IPS DF 4.7 (cell line): Measurements from ENCODE around the gene MCOLN2.
"Not testable (repeated sequence)": the region's sequence is repeated elsewhere in the genome, so short reads cannot be mapped to it uniquely, and the experiment has no call there.

Source experiments
- DNase-seq: peaks from one replicate; pipeline ENCODE4 v3.0.0-alpha.2; 2013; ENCODE audit warnings: low spot score; ENCODE audit errors: extremely low read depth

MCOLN2 gene

DNA sequence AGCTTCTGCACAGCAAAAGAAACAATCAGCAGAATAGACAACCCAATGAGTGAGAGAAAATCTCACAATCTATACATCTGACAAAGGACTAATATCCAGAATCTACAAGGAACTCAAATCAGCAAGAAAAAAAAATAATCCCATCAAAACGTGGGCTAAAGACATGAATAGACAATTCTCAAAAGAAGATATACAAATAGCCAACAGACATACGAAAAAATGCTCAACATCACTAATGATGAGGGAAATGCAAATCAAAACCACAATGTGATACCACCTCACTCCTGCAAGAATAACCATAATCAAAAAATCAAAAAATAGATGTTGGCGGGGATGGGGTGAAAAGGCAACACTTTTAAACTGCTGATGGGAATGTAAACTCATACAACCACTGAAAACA is 10.4 kb downstream of the MCOLN2 start:
- DNase-seq, result not testable (repeated sequence)

DNA sequence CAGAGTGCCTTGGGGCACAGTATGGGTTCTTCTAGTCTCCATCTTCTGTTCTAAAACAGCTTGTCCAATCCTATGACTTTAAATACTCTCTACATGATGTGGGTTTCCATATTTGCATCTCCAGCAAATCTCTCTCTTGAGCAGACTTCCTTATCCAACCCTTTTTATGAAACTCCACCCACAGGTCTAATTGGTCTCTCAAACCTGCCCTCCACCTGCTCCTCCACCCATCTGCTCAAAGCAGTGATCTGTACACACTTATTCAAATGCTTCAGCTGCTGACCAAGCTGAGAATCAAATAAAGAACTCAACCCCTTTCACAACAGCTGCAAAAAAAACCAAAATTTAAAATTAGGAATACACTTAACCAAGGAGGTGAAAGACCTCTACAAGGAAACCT is 11.5 kb downstream of the MCOLN2 start:
- DNase-seq, result no peak

- no peak for DNase-seq
Observed at GRCh38 chr1:84982395-84982794, 14.5 kb downstream of the MCOLN2 start.

DNA sequence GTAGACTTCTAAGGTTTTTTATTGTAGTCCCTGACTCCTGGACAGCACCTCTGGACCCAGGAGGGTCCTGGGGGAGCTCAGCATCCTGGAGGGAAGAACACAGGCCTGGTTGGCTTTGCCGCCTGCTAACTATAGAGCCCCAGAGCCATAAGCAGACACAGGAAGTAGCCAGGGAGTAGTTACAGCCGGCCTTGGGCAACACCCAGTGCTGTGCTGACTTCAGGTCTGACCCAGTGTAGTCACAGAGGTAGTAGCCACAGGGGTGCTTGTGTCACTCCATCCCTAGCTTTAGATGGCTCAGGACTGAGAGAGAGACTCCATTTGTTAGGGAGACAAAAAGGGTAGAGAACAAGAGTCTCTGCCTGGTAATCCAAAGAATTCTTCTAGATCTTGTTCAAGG is 21.9 kb downstream of the MCOLN2 start:
- no peak for DNase-seq

GRCh38 chr1:84973498-84974334 is 23.2 kb downstream of the MCOLN2 start:
- no peak for DNase-seq

DNA sequence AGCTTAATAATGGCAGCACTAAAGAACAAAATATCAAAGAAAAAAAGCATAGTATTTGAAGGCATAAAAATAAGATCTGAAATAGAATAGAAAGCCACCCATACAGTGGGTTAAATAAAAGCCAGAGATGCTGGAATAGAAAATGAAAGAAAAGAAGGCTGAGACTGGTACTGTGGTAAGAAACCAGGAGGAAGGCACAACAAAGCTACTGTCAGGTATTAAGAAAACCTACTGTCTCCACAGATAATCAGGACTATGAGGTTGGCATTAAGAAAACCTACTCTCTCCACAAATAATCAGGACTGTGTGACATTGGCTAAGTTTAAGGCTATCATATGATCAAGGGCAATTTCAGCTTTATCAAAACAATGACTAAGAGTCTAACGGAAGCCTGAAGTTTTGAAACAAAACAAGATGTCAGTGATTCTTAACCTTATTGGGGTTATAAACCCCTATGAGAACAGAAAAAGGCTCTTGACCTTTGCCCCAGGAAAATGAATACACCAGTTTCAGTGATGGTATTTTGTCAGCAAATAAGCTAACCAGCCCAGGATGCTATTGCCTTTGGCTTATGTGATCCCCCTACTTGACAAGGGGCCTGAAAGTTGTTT is 24.4 kb downstream of the MCOLN2 start:
- no peak for DNase-seq

DNA sequence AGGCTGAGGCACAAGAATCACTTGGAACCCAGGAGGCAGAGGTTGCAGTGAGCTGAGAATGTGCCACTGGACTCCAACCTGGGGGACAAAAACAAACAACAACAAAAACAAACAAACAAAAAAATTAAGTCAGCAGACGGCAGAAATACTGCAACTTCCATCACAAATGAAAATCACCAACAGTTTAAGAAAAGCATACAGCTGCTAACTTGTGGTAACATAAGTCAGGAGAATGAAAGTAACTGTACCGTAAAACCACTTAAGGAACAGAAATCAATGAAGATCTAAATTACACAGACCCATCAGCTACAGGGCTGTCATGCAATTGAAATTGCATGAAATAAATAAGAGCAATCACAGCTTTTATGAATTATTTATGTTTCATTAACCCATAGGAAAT is 25.0 kb downstream of the MCOLN2 start:
- no peak for DNase-seq

DNA sequence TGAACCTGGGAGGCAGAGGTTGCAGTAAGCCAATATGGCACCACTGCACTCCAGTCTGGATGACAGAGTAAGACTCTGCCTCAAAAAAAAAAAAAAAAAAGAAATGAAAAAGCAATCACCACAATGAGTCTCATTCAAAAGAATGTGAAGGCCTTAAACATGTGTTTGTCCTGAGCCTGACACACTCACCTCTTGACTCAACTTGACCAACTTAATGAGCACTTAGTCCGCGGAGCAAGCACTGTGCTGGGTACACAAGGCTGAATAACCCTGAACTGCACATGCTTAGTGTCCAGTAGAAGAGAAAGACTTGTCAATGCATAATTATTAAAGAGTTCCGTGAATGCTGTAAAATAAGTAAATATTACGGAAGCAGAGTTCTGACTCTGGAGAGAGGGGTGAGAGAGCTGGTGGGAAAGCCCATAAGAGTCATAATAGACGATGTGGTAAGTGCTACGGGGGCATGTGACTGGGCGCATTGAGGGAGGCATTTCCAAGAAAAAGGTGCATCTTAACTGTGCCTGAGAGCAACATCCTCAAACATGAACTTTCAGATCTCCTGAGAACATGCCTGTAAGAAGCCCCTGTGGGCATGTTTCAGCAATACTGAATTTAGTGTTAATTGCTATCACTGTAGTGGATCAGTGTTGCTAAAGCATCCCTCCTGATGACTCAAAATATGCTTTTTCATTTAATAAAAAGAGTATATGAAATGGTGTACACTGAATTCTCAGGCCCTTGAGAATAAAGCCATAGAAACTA is 27.2 kb downstream of the MCOLN2 start:
- no peak for DNase-seq

DNA sequence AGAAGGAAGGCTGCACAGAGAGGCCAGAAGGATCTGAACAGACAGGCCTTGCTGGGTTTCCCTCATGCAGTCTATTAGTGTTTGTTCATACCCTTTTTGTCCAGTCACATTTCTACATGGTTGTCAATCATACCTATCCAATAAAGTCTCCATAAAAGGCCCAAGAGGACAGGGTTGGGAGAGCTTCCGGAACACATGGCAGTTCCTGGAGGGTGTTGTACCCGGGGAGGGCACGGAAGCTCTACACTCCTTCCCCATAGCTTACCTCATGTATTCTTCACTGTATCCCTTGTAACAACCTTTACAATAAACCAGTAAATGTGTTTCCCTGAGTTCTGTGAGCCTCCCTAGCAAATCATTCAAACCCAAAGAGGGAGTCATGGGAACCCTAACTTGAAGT is 28.0 kb downstream of the MCOLN2 start:
- DNase-seq, result no peak

GRCh38 chr1:84968101-84968500 is 28.8 kb downstream of the MCOLN2 start:
- DNase-seq, result no peak

DNA sequence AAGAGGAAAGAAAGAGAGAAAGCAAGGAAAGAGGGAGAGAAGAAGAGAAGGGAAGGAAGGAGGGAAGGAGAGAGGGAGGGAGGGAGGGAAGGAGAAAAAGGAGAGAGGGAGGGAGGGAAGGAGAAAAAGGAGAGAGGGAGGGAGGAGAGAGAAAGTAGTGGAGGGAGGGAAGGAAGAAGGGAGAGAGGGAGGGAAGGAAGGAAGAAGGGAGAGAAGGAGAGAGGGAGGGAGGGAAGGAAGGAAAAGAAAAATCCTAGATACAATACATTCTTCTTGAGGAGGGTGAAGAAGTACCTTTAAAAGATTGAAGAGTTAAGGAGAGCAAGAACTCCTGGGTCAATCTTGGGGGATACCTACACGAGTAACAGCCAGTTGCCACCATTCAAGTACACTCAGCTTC is 29.2 kb downstream of the MCOLN2 start:
- DNase-seq, result no peak

DNA sequence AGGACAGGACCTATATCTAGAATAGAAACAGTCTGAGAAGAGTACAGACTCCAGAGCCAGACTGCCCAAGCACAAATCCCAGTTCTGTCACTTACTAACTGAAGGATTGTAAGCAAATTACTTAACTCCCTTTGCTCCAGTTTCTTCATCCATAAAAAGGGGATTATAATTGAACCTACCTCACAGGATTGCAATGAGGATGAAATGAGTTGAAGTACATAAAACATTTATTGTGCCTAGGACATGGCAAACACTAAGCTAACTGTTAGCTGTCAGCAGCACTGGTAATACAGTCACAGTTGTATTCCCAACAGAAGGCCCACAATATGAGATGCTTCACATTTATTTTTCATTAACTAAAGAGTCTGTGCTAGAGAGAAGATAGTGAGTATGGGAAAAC is 33.9 kb downstream of the MCOLN2 start:
- no peak for DNase-seq

- DNase-seq, result no peak
Observed at GRCh38 chr1:84961316-84961715, 35.6 kb downstream of the MCOLN2 start.

DNA sequence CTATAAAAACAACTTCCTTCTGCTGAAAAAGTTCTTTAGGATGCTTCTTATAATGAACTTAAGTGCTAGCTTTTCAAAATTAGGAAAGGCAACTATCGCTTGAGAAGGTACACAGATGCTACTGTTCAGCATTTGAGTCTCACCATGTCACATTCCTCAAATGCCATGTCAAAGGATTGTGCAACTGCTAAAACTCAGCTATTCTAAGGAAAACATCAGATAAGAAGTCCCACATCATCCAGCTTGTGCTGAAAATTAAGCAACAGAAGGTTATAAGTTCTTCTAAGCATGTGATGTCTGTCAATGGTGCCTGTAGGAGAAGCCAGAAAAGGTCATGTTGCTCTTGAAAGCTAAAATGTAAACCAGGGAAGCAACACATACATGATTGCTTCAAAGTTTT is 36.5 kb downstream of the MCOLN2 start:
- DNase-seq, result no peak

- DNase-seq, result no peak
Observed at GRCh38 chr1:84959294-84959693, 37.6 kb downstream of the MCOLN2 start.

DNA sequence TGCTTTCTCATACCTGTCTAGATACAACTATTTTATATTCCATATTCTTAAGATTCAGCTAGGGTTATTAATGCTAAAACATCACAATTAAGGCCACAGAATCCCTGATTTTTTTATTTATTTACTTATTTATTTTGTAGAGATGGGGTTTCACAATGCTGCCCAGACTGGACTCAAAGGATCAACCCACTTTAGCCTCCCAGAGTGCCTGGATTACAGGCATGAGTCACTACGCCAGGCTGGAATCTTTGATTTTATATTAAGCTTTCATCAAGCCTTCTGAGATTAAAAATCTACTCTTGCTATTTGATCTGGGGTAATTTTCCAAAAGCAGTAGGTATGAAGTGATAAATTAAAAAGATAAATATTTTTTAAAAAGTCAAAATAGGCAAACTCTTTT is 38.9 kb downstream of the MCOLN2 start:
- DNase-seq, result no peak

- no peak for DNase-seq
Observed at GRCh38 chr1:84956655-84957054, 40.3 kb downstream of the MCOLN2 start.

DNA sequence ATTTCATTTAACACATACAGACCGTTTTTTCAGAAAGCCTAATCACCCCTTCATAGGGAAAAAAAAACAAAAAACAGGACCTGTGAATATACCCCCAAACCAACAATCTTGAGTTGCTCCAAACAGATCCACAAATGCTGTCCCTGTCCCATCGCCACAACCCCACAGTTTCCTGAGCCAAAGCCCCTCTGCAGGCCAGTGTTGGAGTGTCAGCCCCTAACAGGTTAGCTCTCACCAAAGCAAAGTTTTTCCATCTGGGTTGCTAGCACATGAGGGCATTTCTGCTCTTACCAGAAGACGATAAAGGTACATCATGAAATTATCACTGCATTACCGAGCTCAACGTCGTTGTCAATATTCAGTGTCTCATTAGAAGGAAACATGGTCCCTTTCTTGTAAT is 40.8 kb downstream of the MCOLN2 start:
- DNase-seq, result no peak

DNA sequence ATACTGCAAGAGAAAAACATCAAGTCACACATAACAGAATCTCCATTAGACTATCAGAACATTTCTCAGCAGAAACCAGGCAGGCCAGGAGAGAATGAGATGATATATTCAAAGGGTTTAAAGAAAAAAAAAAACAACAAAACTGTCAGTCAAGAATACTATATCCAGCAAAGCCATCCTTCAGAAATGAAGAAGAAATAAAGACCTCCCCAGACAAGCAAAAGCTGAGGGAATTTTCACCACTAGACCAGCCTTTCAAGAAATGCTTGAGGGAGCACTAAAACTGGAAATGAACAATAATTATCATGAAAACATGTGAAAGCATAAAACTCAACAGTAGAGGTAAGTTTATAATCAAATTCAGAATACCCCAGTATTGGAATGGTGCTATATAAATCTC is 47.2 kb downstream of the MCOLN2 start:
- DNase-seq, result no peak

- no peak for DNase-seq
Observed at GRCh38 chr1:84947536-84948410, 49.1 kb downstream of the MCOLN2 start.

DNA sequence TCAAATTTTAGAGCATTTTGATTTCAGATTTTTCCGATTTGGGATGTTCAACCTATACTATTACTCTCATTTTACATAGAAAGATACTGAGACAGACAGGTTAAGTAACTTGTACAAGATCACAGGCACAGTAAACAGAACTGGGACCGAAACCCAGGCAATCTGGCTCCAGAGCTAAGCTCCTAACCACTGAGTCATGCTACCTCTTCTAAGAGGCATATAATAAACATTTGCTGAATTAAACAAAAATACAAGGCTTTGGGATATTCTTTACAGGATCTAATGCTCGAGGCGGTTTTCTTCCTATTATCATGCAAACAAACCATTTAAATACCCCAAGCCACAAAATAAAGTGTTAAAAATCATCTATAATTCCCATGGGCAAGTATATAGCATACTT is 50.3 kb downstream of the MCOLN2 start:
- DNase-seq, result no peak
